GM19324 (cell line): ENCODE results near the gene CTSK.
"Not testable (repeated sequence)": the region's sequence is repeated elsewhere in the genome, so short reads cannot be mapped to it uniquely, and the experiment has no call there.

Experiments used
- ATAC-seq: cut with Tn5 transposase; IDR thresholded peaks from one replicate; pipeline ENCODE4 v1.9.1; 2021; ENCODE audit warnings: mild to moderate bottlenecking, moderate library complexity; ENCODE audit not compliant: unreplicated experiment, low FRiP score

The CTSK gene

DNA sequence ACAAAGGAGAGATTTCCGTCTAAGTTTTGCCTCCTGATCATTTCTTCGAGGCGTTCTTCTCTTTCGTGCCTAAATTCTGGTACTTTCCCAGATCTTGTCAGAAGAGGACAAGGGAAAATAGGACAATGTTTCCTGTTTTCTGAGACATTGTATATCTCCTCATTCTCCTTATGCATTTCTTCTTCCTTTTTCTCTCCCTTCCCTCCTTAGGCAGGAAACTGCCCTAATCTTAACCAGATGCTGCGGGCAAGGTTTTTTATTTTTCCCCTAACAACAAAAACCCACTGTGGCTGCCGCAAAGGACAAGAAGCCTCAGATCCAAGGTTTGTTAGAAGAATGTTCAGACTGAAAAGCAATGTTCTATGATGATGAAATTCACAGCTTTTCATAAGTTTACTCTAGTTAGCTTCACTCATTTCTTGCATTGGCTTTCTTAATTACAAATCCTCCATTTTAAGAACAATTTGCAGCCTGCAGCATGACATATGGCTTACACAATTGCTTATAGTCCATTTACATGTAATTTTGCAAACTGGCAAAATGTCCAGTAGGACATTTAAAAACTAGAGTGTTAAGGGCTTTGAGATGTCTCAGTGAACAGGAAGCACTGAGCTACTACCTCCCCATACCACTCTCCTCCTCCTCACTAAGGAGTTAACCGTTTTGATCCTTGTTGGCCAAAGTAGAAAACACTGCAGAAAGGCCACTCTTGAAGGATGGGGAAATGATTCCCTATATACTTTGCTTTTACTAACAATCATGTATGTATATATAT is 624 bp downstream of the CTSK start:
- no peak for ATAC-seq

GRCh38 chr1:150805899-150806298 is 2.2 kb downstream of the CTSK start:
- ATAC-seq = no peak

DNA sequence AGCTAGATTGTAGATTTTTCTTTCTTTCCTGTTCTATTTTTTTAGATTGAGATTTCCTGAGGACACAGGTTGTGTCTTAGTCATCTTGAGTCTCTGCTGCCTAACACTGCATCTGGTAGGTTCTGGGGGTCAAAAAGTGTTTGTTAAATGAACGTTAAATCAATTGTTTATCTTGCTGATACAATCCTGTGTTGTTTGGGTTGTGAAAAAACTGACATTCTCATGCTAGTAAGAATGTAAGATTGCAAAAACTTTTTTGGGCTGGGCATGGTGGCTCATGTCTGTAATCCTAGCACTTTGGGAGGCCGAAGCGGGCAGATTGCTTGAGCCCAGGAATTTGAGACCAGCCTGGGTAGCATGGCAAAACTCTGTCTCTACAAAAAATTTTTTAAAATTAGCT is 3.4 kb downstream of the CTSK start:
- no peak for ATAC-seq

GRCh38 chr1:150799089-150799488 is 9.0 kb downstream of the CTSK start:
- ATAC-seq = no peak

DNA sequence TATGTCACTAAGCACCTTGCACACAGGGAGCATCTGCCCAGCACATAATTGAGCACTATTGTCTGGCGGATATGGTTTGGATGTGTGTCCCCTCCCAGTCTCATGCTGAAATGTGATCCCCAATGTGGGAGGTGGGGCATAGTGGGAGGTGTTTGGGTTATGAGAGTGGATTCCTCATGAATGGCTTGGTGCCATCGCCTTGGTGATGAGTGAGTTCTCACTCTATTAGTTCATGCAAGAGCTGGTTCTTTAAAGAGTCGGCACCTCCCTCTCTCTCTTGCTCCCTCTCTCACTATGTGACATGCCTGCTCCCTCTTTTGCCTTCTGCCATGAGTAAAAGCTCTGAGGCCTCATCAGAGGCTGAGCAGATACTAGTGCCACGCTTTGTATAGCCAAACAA is 9.5 kb downstream of the CTSK start:
- ATAC-seq = no peak

- ATAC-seq = no peak
Measured at GRCh38 chr1:150796374-150796773, 11.7 kb downstream of the CTSK start.

DNA sequence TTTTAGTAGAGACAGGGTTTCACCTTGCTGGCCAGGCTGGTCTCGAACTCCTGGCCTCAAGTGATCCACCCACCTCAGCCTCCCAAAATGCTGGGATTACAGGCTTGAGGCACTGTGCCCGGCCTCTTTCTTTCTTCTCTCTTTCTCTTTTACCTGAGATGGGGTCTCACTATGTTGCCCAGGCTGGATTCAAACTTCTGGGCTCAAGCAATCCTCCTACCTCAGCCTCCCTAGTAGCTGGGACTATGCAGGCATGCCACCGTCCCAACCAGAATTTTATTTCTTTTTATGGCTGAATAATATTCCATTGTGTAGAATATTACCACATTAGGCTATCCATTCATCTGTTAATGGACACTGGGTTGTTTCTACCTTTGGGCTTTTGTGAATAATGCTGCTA is 14.3 kb downstream of the CTSK start:
- not testable (repeated sequence) for ATAC-seq

DNA sequence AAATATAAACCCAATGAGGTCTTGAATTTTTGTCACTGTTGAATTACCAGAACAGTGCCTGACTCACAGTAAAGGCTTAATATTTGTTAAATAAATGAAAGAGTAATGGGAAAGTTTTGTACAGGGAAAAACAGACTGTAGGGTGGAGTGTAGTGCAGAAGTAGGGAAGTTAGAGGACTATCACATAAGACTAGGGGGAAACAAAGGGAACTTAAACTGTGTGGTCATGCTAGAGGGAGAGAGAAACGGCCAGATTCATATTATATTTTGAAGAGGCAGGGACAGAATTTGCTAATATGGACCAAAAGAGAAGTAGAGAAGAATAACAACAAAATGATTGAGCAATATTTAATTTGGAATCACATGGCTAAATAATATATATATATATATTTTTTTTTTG is 14.8 kb downstream of the CTSK start:
- no peak for ATAC-seq

DNA sequence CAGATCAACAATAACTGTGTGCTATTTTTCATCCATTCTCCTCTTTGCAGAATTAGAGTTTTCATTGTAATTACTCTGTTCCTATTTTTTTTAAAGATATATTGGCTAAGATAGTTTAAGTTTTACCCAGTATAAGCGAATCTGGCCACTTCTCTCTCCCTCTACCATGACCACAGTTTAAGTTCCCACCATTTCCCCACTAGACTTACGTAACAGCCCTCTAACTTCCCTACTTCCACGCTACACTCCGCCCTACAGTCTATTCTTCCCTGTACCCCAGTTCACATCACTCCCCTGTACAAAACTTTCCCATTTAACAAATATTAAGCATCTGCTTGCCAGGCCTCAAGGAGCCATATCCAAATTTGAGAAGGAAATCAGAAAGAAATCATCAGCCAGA is 16.5 kb downstream of the CTSK start:
- ATAC-seq = no peak

DNA sequence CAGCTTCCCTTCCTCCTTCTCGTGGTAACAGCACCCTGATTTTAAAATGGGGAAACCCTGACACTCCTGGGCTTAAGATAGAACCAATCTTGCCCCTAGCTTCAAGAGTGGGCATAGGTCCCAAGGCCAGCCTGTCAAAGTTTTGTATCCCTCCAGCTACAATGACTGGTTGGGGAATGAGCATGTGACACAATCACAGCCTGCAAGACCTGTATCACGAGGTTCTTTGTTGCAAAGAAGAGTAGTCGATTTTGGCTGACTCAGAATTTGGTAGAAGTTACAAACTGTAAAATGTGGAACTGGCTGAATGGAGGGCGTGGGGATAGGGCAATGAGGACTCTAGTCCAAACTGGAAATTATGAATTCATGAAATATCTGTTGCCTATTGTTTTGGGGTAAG is 18.7 kb downstream of the CTSK start:
- no peak for ATAC-seq

DNA sequence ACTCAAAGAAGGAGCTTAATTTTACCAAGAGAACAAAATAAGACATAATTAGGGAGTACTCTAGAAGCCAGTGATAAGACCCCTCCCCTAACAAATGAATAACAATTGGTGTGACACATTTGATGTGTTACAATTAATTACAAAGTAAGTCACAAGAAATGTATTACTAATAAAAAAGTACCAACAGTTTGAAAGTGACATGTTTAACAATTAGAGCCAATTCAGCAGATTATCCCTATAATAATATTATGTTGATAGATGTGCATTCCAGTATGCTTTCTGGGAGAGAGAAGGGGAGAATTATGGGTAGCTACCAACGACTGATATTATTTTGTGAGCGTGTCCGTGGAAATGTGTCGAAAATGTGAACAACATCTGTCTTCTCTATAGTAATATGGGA is 19.1 kb downstream of the CTSK start:
- no peak for ATAC-seq

- ATAC-seq = no peak
Measured at GRCh38 chr1:150787455-150787854, 20.6 kb downstream of the CTSK start.

- no peak for ATAC-seq
Measured at GRCh38 chr1:150780510-150780909, 27.6 kb downstream of the CTSK start.

DNA sequence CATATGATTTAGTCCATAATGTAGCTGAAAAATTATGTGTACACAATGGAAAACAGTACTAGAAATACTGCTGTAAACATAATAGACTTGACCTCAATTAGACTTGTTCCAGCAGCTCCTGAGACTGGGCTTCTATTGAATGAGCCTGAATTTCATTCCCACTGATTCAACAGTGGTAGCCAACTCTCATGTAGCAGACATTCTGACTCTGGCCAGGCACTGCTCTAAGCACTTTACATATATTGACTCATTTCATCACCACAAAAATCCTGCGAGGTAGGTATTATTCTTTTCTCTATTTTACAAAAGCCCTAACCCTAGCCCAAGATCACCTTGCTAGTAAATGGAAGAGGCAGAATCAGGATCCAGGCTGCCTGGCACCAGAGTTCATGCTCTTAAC is 29.7 kb downstream of the CTSK start:
- ATAC-seq = no peak

- ATAC-seq = no peak
Measured at GRCh38 chr1:150777544-150777943, 30.5 kb downstream of the CTSK start.

GRCh38 chr1:150775931-150776505 is 32.0 kb downstream of the CTSK start:
- ATAC-seq = not testable (repeated sequence)

DNA sequence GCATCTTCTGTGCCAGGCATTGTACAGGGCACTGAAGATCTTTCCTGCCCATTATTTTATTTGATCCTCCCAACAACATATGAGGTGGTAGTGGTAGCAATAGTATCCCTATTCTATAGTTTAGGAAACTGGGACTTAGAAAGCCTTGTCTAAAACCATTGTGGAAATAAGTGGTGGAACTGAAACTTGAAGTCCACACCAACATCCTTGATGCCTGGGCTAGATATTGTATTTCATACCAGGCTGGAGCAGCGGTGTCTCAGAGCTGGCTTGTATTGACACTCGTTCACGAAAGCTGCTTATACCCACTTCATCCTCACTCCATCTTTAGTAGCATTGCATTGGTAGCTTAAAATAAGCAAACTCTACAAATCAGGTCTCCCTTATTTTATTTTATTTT is 32.8 kb downstream of the CTSK start:
- no peak for ATAC-seq

DNA sequence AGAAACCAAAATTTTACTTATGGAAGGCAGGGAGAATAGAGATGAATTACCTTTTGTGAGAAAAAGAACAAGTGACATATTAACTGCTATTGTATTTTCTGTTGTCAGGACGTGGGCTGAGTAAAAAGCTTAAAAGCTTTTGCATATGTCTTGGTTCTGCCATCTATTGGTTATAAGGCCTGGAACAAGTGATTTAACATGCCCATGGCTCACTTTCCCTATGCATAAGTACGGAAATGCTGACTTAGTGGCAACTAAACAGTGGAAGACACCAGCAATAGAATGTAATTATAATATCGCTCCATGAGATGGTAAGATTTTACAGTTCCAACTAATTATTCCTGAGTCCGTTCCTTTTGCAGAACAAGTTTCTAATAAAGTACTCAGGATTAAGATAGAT is 35.7 kb downstream of the CTSK start:
- ATAC-seq = no peak

- ATAC-seq = not testable (repeated sequence)
Measured at GRCh38 chr1:150767704-150768103, 40.4 kb downstream of the CTSK start.

DNA sequence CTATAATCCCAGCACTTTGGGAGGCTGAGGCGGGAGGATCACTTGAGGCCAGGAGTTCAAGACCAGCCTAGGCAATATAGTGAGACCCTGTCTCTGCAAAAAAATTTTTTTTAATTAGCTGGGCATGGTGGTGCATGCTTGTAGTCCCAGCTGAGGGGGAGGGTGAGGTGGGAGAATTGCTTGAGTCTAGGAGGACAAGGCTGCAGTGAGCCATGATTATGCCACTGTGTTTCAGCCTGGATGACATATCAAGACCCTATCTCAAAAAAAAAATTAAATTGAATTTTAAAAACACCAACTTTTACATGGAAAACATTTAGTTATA is 42.1 kb downstream of the CTSK start:
- ATAC-seq = peak; percentile 8

GRCh38 chr1:150765296-150765976 is 42.6 kb downstream of the CTSK start, which contains the start of gene CTSS:
TSS of gene CTSS (minus strand) at chr1:150765778. CDS start at chr1:150764763, 1,015 bp downstream.
- peak; percentile 74 for ATAC-seq

DNA sequence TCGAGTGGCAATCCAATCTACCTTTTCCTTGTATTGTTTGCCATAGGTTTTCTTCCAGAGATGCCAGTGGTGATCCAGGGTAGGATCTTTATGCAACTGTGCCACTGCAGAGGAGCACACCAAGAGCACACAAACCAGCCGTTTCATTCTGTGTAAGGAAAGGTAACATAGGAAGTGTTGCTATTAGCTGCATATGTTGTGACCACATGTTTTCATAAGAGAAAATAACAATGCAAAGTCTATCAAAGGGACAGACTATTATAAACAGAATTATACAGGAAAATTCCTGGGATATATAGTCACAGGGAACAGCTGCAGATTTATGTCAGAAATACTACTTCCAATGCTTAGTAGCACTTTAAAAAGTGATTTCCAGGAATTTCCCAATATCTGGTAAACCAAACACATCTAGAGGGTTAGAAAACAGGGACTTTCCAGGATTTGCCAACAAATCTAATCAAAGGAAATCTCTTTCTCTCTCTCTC is 43.4 kb downstream of the CTSK start:
- ATAC-seq = no peak
